Measurements from ENCODE around the gene PRKCZ.
"Not testable (repeated sequence)": the region's sequence is repeated elsewhere in the genome, so short reads cannot be mapped to it uniquely, and the experiment has no call there.

PRKCZ gene

DNA sequence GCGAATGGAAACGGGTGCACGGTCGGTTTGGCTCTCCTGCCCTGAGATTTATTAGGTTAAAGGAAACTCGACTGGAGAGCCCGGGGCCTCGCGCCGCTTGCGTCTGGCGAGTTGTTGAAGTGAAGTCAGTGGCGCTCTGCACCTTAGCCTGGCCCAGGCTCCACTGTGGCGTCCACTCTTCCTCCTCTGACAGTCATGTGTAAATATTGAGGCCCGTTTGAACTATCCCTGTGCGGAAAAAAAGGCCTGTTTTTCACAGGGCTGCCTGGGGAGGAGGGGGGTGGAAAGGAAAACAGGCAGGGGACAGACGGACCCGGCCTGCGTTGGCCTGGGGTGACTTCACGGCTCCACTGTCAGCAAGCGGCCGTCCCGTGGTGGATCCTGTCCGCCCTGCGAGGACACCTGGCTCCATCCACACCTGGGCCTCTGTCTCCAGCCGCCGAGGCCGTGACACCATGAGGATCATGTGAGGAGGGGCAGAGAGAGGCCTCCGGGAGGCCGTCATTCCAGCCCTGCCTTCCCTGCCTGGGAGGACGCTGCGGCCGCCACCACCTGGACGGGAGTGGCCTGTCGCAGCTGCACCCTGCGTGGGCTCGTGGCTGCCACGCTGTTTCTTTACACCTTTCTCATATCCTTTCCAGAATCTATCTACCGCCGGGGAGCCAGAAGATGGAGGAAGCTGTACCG is 84.6 kb downstream of the PRKCZ start:
- TF ChIP-seq CTCF (IDR thresholded peaks at IDR 0.05; ENCODE audit: low read depth, low read length, missing control alignments), result no peak
- no peak for DNase-seq
- H3K27ac ChIP-seq, result peak overlapping the region; percentile 31
- H3K36me3 ChIP-seq (replicated peaks), result no peaks in the 10 kb centered on the region
- no peak overlapping the region for H3K4me3 ChIP-seq (ENCODE audit: low read depth, low read length)
- H3K27me3 ChIP-seq (replicated peaks), result no peaks in the 10 kb centered on the region
- in situ Hi-C loops (cut with HindIII; ENCODE audit: low pct_ligation_motif_present, low sequenced_read_pairs), result no loop called here

GRCh38 chr1:2135441-2135841 is 85.2 kb downstream of the PRKCZ start:
- H3K36me3 ChIP-seq (replicated peaks), result no peaks in the 10 kb centered on the region
- in situ Hi-C loops (cut with HindIII; ENCODE audit: low pct_ligation_motif_present, low sequenced_read_pairs), result no loop called here
- peak; percentile 94 for DNase-seq
- peak; percentile 28 for TF ChIP-seq CTCF (IDR thresholded peaks at IDR 0.05; ENCODE audit: low read depth, low read length, missing control alignments)
- H3K4me3 ChIP-seq (ENCODE audit: low read depth, low read length), result no peak overlapping the region
- peak overlapping the region; percentile 32 for H3K27ac ChIP-seq
- no peaks in the 10 kb centered on the region for H3K27me3 ChIP-seq (replicated peaks)

DNA sequence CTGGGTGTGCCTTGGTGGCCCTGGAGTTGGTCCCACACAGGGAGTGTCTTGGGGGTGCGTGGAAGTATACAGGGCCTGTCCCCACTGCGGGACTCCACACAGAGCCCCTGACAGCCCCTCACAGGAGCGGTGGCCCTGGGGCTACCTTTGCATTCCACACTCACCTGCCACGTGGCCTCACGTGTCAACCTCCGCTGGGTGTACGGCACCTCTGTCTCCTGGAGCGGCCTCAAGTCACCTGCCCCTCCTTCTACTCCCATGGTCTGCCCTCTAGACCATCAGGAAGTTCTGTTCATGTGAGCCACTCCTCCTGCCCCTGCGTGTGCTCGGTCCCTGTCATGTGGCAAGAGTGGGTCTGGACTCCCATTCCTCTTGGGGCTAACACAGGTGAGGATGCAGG is 85.7 kb downstream of the PRKCZ start:
- Histone ChIP-seq H3K36me3 (replicated peaks) (no peaks in the 10 kb centered on the region), H3K27me3 (replicated peaks) (no peaks in the 10 kb centered on the region), H3K27ac (peak overlapping the region; percentile 32), H3K4me3 (ENCODE audit: low read depth, low read length) (no peak overlapping the region)
- TF ChIP-seq CTCF (IDR thresholded peaks at IDR 0.05; ENCODE audit: low read depth, low read length, missing control alignments), result no peak
- no peak for DNase-seq
- in situ Hi-C loops (cut with HindIII; ENCODE audit: low pct_ligation_motif_present, low sequenced_read_pairs), result no loop called here

DNA sequence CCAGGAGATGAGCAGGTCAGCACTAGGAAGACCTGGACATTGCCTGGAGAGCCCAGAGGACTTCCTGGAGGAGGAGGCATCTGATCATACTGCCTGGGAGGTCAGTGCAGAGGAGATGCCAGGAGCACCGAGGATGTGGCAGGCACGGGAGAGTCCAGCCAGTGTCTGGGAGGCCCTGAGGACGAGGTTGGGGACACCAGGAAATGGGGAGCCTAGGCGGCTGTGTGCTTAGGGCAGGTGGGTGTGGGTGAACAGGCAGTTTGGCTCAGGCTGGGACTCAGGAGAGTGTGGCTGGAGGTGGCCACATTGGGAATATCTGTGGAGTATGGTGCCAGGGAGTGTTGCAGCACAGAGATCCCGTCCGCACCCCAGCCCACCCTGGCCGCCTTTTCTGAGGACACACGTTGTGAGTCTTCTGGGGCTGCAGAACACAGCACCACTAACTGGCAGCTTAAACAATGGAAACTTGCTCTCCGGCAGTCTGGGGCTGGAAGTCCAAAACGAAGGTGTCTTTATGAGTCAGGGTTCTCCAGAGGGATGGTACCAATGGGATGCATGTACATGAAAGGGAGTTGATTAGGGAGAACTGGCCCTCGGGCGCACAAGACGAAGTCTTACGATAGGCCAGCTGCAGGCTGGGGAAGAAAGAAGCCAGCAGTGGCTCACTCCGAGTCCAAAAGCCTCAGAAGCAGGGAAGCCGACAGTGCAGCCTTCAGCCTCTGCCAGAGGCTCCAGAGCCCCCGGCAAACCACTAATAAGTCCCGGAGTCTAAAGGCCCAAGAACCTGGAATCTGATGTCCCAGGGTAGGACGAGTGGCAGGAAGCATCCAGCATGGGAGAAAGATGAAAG is 86.4 kb downstream of the PRKCZ start:
- no peak overlapping the region for H3K27ac ChIP-seq
- no peaks in the 10 kb centered on the region for H3K36me3 ChIP-seq (replicated peaks)
- in situ Hi-C loops (cut with HindIII; ENCODE audit: low pct_ligation_motif_present, low sequenced_read_pairs), result no loop called here
- no peaks in the 10 kb centered on the region for H3K27me3 ChIP-seq (replicated peaks)
- no peak overlapping the region for H3K4me3 ChIP-seq (ENCODE audit: low read depth, low read length)
- no peak for DNase-seq
- no peak for TF ChIP-seq CTCF (IDR thresholded peaks at IDR 0.05; ENCODE audit: low read depth, low read length, missing control alignments)

DNA sequence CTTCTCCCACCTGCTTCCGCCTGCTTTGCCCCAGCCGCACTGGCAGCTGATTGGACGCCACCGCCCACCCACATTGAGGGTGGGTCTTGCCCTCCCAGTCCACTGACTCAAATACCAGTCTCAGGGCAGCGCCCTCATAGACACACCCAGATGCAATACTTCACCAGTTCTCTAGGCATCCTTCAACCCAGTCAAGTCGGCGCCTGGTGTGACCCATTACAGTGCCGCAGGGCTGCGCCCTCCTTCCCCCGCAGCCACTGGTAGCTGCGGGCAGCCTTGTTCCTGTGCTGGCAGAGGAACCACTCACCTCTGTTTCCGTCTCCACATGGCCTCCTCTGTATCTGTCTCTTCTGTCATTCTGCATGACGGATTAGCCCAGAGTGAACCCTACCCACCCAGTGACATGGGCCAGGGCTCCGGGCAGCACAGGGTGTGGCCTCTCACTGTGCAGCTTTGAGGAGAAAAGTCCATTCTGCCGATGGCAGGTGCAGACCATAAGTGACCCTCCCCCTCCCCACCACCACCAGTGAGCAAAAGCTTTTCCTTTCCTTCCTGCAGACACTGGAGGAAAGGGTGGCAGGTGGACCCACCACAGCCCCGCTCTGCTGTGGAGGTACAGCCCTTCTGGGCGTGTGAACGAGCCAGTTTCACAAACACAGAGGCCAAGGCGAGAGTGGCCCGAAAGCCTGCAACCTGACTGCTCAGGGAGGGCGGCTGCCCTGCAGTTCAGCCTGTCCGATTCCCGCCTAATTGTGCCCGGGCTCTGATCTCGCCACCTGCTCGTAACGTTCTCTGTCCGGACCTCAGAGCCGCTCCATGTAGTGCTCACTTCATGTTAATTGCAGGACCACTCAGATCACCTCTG is 87.3 kb downstream of the PRKCZ start:
- in situ Hi-C loops (cut with HindIII; ENCODE audit: low pct_ligation_motif_present, low sequenced_read_pairs), result no loop called here
- H3K4me3 ChIP-seq (ENCODE audit: low read depth, low read length), result no peak overlapping the region
- no peaks in the 10 kb centered on the region for H3K27me3 ChIP-seq (replicated peaks)
- H3K36me3 ChIP-seq (replicated peaks), result no peaks in the 10 kb centered on the region
- DNase-seq, result no peak
- no peak for TF ChIP-seq CTCF (IDR thresholded peaks at IDR 0.05; ENCODE audit: low read depth, low read length, missing control alignments)
- no peak overlapping the region for H3K27ac ChIP-seq

DNA sequence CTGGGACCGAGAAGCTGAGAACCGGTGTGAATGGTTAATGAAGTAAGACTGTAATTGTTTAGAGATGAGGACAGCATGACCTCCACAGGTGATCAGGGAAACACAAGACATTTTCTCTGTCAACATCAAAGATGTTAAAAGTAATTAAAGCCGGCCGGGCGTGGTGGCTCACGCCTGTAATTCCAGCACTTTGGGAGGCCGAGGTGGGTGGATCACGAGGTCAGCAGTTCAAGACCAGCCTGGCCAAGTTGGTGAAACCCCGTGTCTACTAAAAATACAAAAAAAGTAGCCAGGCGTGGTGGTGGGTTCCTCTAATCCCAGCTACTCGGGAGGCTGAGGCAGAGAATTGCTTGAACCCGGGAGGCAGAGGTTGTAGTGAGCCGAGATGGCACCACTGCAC is 88.9 kb downstream of the PRKCZ start:
- H3K4me3 ChIP-seq (ENCODE audit: low read depth, low read length); H3K27me3 ChIP-seq (replicated peaks); H3K27ac ChIP-seq; H3K36me3 ChIP-seq (replicated peaks); DNase-seq; in situ Hi-C loops (cut with HindIII; ENCODE audit: low pct_ligation_motif_present, low sequenced_read_pairs): not testable (repeated sequence)

Data from brain microvascular endothelial cell (primary cell).